Uterus (tissue), 4 donors: Measurements from ENCODE around the gene RPRML. TPM values are rescaled to one million over a fixed set of nuclear protein-coding genes. Genes with fewer than 3 reads are reported as not detected.
"Not testable (repeated sequence)": the region's sequence is repeated elsewhere in the genome, so short reads cannot be mapped to it uniquely, and the experiment has no call there.

Experiments
- DNase-seq, 2 donors: peaks; one replicate each; pipeline ENCODE4 v3.0.0-alpha.2; 2019 to 2020
- H3K27ac ChIP-seq, 2 donors: fragments of 200-600 bp; sonication (generic); 1 replicate in 1 of 2; 2 replicates in 1 of 2; pipeline ENCODE4 v1.5.1; 2016 to 2018
- H3K27me3 ChIP-seq, 2 donors: fragments of 200-600 bp; sonication (generic); one replicate each; pipeline ENCODE4 v1.5.1; 2018 to 2019; ENCODE audit warnings: control low read depth in 1 of 2
- H3K36me3 ChIP-seq, 2 donors: fragments of 200-600 bp; sonication (generic); one replicate each; pipeline ENCODE4 v1.5.1; 2019; ENCODE audit warnings: control low read depth in 1 of 2
- H3K4me1 ChIP-seq, 2 donors: fragments of 200-600 bp; sonication (generic); one replicate each; pipeline ENCODE4 v1.5.1; 2018 to 2019; ENCODE audit warnings: control low read depth in 1 of 2
- H3K4me3 ChIP-seq, 2 donors: fragments of 200-600 bp; sonication (generic); 1 replicate in 1 of 2; 2 replicates in 1 of 2; pipeline ENCODE4 v1.5.1; 2018 to 2019; ENCODE audit warnings: mild to moderate bottlenecking in 1 of 2
- H3K9me3 ChIP-seq, 2 donors: fragments of 200-600 bp; sonication (generic); one replicate each; pipeline ENCODE4 v1.5.1; 2019; ENCODE audit warnings: control low read depth in 1 of 2
- CTCF ChIP-seq, 4 experiments: fragments of 200-600 bp in 2 of 4; fragments of 450-650 bp in 2 of 4; sonication (generic) in 2 of 4; IDR thresholded peaks; one replicate each; pipeline ENCODE4 v1.5.1; 2016 to 2019; ENCODE audit warnings: antibody characterized with exemption in 4 of 4, mild to moderate bottlenecking in 2 of 4, moderate library complexity in 1 of 4
- POLR2A ChIP-seq, 2 donors: fragments of 450-650 bp; IDR thresholded peaks; one replicate each; pipeline ENCODE4 v1.6.1; 2016; ENCODE audit warnings: antibody characterized with exemption in 2 of 2, mild to moderate bottlenecking in 1 of 2, moderate library complexity in 1 of 2
- intact Hi-C: fragments of 100-400 bp; cut with DNase I; formaldehyde crosslinking; loops from one replicate; pipeline ENCODE4 v1.15.1; 2023; ENCODE audit warnings: low total_unique reads
- total RNA-seq, 4 donors: library from RNA; depleted of rRNA in 3 of 4; stranded (reverse); fragments of >200 nt in 3 of 4; gene quantifications; one replicate each; pipeline versions ENCODE4 v1.1.0 to v1.2.4, GENCODE V29; 2014 to 2023
- donor health status: DM: yes; HTN: yes; CAD: no.

Gene RPRML
- total RNA-seq, 4 donors from 2014 or later, result not detected

- no peaks in the 10 kb centered on the region for H3K36me3 ChIP-seq
- intact Hi-C loops, result no loop called here
- no peak for TF ChIP-seq POLR2A (IDR thresholded peaks at IDR 0.05)
These were observed 18.9 kb downstream of the RPRML start for GRCh38 chr17:46960152-46960551.

GRCh38 chr17:46958041-46958591 lies 20.9 kb downstream of the RPRML start:
- TF ChIP-seq POLR2A (IDR thresholded peaks at IDR 0.05) (no peak), CTCF (IDR thresholded peaks at IDR 0.05) (no peak)
- no peak for DNase-seq

More at GRCh38 chr17:46960152-46960551, 18.9 kb downstream of the RPRML start:
- Histone ChIP-seq H3K4me3 (no peak overlapping the region), H3K27me3 (no peaks in the 10 kb centered on the region), H3K27ac (no peak overlapping the region), H3K4me1 (no peaks in the 10 kb centered on the region), H3K9me3 (no peaks in the 10 kb centered on the region)
- DNase-seq, result no peak

GRCh38 chr17:46953191-46953590 lies 25.9 kb downstream of the RPRML start:
- intact Hi-C loops, H3K4me3 ChIP-seq, DNase-seq, H3K36me3 ChIP-seq, H3K27me3 ChIP-seq, H3K27ac ChIP-seq, H3K4me1 ChIP-seq, H3K9me3 ChIP-seq: not testable (repeated sequence)

More at GRCh38 chr17:46958041-46958591, 20.9 kb downstream of the RPRML start:
- no peak overlapping the region for H3K27ac ChIP-seq
- H3K36me3 ChIP-seq, result no peaks in the 10 kb centered on the region
- intact Hi-C loops, result no loop called here
- no peak overlapping the region for H3K4me3 ChIP-seq
- H3K9me3 ChIP-seq, result no peaks in the 10 kb centered on the region
- H3K4me1 ChIP-seq, result no peaks in the 10 kb centered on the region
- H3K27me3 ChIP-seq, result no peaks in the 10 kb centered on the region

- TF ChIP-seq CTCF (IDR thresholded peaks at IDR 0.05) (no peak), POLR2A (IDR thresholded peaks at IDR 0.05) (no peak)
- H3K27ac ChIP-seq, result no peak overlapping the region
- no peaks in the 10 kb centered on the region for H3K36me3 ChIP-seq
- no peaks in the 10 kb centered on the region for H3K27me3 ChIP-seq
- H3K4me3 ChIP-seq, result no peak overlapping the region
- H3K4me1 ChIP-seq, result no peaks in the 10 kb centered on the region
- no peak for DNase-seq
- H3K9me3 ChIP-seq, result no peaks in the 10 kb centered on the region
- intact Hi-C loops, result no loop called here
These were observed 26.9 kb downstream of the RPRML start for GRCh38 chr17:46952115-46952514.

GRCh38 chr17:46951706-46952105 lies 27.3 kb downstream of the RPRML start:
- TF ChIP-seq POLR2A (IDR thresholded peaks at IDR 0.05), result no peak
- no peak for DNase-seq
- intact Hi-C loops, result no loop called here
- Histone ChIP-seq H3K27me3 (no peaks in the 10 kb centered on the region), H3K36me3 (no peaks in the 10 kb centered on the region), H3K4me1 (no peaks in the 10 kb centered on the region), H3K27ac (no peak overlapping the region), H3K9me3 (no peaks in the 10 kb centered on the region), H3K4me3 (no peak overlapping the region)

- no peaks in the 10 kb centered on the region for H3K4me1 ChIP-seq
- TF ChIP-seq CTCF (IDR thresholded peaks at IDR 0.05) (no peak), POLR2A (IDR thresholded peaks at IDR 0.05) (no peak)
- H3K36me3 ChIP-seq, result no peaks in the 10 kb centered on the region
- no peak overlapping the region for H3K4me3 ChIP-seq
- intact Hi-C loops, result no loop called here
- H3K27me3 ChIP-seq, result no peaks in the 10 kb centered on the region
- DNase-seq, result no peak
- no peak overlapping the region for H3K27ac ChIP-seq
- no peaks in the 10 kb centered on the region for H3K9me3 ChIP-seq
These were observed 27.9 kb downstream of the RPRML start for GRCh38 chr17:46950997-46951621.
